ENCODE data around the gene CACNA2D2.
"Not testable (repeated sequence)": the region's sequence is repeated elsewhere in the genome, so short reads cannot be mapped to it uniquely, and the experiment has no call there.

CACNA2D2 gene

DNA sequence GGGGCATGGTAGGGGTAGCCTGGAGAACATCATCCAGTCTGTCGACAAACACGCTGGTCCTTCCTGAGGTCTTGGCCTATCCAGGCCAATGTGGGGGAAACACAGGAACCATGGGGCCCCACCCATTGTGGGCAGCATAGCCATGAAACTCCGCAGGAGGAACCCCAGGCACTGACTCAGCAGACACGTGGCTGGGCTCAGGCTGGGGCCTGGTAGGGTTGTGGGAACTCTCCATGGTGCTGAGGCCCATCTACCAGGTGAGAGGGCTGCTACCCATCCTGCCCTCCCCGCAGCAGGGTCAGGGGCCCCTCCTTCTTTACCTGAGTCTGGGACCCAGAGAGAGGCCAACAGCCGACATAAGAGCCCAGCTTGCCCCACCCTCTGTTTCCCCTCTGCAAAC is 22.6 kb upstream of the CACNA2D2 start:
- DNase-seq, result no peak

DNA sequence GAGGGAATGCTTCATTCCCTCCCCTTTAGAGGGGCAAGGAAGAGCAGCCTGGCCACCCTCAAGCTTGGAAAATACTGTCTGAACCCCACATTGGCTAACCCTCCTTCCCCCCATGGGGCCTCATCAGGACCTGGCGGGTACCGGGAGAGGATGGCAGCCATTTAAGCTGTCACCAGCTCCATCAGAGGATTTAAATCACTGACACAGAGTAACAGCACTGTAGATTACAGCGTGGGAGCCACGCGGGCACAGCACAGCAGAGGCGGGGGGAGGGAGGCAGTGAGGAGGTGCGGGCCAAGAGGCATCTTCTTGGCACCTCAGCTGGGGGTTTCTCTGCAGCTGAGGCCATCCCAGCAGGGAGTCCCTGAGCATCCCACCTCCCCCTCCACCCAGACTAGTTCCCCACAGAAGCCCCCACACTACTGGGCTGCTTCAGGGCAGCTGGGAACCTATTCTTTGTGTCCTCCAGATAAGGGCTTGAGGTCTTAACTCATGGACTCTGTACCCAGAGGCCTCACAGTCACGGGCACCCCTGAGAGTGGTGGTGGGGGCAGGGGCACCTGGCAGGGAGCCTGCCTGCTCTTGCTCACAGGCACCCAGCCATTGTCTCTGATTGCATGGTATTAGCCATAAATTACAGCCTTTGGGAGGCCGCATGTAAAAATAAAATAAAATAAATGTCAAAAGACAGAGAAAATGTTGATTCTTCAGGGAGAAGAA is 21.9 kb upstream of the CACNA2D2 start:
- DNase-seq, result no peak

DNA sequence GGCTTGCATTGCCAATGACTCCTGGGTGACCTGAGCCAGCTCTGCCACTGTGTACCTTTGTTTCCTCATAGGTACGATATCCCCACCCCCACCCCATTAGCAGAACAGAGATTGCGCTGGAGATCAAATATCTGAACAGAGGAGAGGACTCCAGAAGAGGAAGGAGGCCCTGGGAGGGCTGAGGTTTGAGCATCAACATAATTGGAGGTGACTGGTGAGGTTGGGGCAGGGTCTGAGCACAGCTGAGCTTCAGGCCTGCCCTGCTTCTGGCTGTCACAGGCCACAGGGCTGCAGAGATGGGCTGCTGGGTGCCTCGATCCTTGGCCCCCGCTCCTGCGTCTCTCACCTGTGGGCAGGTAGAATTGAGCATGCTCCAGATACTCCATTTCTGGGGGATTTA is 21.3 kb upstream of the CACNA2D2 start:
- no peak for DNase-seq

DNA sequence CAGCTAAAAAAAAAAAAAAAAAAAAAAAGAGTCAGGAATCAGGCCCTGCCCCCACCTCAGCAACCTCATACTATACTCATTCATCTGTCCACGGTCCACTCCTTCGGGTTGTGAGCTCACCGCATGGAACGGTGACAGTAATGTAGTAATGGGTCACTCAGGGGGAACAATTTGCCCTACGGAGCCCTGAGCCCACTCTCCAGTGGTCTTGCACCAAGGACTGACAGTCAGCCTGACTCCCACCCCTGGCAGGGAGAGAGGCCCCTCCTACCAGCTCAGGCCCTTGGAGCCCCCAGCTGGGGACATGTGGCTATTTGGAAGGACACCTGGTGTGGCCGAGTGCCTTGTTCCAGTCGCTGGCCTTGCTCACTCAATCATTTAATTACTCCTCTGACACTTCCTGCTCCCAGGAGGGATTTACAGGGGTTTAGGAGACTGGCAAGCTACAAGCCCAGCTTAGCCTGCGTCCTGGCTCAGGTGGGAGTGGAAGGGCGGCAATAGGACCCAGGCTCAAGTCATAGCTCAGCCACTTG is 19.9 kb upstream of the CACNA2D2 start:
- DNase-seq, result no peak

DNA sequence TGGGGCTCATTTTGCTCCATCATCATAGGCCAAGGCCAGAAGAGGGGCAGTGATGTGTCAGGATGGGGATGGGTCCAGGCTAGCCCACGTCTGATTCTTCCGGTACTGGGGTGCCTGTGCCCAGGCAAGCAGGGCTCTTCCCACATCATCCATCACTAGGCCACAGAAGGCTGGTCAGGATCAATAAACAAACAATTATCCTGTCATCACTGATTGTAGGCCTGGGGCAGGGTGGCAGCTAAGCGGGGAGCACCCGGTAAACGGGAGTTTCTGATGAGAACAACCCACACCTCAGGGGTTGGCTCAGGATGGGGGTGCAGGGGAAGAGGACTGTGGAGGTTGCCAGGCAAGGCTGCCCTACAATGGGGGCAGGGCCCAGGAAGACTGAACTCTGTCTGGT is 18.1 kb upstream of the CACNA2D2 start:
- DNase-seq, result no peak

DNA sequence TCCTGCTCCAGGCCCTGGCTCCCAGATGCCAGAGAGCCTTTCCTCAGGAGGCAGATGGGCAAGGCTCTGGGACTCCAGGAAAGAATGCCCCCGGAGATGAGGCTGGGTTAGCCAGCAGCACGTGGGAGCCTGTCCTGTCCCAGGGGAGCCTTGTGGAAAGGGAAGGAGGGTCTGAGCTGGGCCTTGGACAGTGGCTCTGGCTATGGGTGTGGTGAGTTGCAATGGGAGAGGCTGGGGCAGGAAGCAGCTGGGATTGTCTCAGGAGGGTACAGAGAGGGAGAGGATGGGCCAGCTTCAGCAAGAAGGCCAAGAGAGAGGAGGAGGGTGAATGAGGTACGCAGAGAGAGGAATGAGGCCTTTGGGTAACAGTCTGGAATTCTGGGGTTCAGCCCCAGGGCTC is 17.4 kb upstream of the CACNA2D2 start:
- no peak for DNase-seq

DNA sequence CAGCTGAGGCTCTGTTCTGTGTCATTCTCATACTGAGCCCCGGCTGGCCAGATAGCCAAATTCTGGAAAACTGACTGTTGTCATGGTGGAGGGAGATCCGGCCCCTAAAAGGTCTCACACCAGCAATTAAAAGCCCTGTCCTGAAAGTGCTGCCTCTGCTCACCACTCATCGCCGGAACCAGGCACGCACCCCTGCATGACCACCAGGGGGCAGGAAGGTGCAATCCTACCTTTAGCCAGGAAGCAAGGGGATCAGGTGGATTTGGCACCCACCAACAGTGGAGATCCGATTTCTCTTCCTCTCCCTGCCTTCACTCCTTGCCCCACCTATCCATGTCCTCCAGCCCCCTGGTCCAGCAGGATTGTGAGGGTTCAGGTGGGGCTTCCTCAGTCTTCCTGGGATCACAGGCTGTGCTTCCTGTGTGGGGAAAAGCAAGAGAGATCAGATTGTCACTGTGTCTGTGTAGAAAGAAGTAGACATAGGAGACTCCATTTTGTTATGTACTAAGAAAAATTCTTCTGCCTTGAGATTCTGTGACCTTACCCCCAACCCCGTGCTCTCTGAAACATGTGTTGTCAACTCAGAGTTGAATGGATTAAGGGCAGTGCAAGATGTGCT is 16.1 kb upstream of the CACNA2D2 start:
- DNase-seq, result no peak

DNA sequence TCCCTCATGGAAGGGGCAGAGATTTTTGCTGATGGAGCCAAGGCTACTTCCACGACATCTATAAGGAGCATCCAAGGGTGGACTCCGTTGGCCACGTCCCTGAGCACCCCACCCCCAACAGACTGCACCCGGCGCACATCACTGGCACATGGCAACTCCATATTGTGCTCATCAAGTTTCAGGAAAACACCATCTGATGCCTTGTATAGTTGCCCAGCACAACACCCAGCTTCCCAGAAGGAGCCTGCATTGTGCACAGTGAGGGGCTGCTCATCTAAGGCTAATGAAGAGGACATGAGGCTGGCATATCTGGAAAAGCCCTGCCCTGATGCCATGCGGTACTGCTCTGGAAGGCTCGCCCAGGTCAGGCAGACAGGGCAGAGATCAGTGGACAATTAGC is 15.0 kb upstream of the CACNA2D2 start:
- no peak for DNase-seq

DNA sequence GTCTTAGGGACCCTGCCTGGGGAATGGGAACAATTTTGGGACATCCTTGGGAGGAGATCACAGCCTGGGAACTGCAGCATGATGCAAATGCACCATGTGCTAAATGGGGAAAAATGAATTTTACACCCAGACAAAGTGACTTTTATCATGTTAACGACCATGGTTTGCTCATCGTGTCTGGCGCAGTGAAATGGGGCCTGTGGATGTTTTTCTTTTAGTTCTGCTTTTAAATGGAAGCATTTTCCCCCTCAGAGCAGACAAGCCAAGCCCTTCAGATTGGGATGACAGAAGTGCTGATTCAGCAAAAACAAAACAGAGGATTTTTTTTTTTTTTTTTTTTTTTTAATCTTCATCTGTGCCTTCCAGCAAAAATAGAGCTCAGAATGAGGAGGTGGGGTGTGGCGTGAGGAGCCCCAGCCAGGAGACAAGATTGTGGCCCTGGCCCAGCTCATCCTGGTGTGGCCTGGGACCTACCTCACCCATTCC is 14.3 kb upstream of the CACNA2D2 start:
- no peak for DNase-seq

DNA sequence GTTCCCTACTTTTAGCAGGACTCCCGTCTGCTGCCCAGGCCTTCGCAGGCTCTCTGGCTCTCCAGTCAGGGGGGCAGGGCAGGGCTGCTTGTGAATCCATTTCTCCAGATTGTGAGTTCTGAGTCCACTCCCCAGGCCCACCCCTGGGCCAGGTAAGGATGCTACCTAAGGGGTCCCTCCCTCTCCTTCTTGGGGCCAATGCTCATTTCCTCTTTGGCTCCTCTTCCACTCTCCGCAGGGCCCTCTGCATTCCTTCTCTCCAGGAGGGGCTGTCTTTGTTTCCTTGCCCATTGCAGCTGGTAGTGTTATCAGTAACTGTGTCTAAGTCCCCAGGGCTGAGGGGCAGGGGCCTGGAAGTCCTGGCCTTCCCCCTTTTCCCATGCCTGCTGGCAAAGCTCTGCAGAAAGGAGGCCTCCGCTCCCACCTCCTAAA is 13.0 kb upstream of the CACNA2D2 start:
- DNase-seq, result no peak

DNA sequence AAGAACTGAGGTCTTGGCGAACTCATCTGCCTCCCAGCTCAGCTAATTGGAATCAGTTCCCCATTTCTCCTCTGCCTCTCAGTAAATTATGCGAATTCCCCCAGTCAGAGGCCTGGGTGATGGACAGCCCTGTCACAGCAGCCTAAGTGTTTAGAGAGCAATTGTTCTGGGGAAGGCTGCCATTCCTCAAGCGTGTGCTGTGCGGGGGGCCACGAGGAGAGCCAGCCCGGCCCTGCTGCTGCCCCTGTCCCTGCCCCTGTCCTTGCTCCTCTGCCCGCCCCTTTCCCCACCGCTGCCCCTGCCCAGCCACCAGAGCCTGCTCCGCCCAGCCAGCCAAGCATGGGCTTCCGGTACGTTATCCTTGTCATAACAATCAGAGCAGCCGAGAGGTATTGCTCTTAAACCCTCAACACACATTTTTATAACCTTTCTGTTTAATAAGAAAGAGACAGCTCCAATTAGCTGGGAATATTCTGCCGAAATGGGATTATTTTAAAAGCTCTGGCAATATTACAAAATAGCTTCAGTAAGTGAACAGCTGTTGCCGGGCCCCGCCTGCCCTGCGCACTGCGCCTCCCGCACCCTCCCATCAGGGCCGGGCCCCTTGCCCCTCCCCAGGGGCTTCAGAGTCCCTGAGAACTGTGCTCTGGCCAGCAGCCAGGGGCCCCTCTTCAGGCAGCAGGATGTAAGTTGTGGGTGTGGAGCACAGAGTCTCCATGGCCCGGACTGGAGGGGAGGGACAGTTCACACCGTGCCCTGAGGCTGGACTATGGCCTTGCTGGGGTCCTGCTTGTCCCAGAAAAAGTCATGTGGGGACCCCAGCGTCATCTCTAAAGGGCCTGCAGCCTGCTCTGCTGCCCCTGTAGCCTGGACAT is 12.4 kb upstream of the CACNA2D2 start:
- no peak for DNase-seq

DNA sequence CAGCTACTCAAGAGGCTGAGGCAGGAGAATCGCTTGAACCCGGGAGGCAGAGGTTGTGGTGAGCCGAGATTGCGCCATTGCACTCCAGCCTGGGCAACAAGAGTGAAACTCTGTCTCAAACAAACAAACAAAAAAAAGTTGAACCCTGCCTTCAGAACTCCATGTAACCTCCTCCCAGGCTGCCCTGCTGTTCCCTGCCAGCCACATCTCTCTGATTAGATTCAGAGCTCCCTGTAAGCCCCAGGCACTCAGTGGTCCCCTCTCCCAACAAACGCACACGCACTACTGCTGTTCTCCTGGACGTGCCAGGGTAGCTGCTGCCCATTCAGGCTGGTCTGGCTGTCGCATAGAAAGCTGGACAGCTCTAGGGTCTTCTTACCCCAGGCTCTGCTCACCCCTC is 9.5 kb upstream of the CACNA2D2 start:
- not testable (repeated sequence) for DNase-seq

DNA sequence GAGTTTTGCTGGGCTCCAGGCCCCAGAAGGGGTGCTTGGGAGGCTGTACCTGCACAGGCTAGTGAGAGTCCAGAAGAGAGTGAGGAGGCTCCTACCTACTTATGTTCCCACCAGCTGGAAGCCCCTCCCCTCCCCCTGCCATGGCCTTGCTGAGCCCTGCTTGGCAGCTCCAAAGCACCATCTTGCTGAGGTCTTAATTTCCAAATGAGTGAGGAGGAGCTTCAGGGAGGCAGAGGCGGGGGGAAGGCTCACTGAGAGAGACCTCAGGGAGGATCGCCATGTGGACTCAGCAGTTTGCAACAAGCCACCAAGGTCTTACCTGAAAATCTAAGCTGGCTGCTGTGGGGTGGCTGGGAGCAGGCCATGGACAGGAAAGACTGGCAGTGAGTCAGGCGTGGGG is 8.7 kb upstream of the CACNA2D2 start:
- DNase-seq, result no peak

DNA sequence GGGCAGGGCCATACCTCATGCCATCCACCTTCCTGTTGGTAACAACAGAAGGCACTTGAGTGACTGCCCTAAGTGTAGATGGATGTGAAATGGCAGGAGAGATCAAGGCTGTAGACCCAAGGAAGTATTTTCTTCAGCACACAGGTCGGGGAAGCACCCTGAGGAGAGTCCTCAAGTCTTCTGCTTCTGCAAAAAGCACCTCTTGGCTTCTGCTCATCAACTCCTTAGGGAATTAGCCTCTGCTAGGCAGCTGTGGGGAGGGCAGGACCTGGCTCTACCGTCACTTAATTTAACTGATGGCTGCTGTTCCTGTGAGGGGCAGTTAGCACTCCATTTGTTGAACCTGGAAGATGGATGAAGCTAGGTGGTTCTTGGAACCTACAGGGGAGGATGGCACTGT is 6.9 kb upstream of the CACNA2D2 start:
- DNase-seq, result no peak

DNA sequence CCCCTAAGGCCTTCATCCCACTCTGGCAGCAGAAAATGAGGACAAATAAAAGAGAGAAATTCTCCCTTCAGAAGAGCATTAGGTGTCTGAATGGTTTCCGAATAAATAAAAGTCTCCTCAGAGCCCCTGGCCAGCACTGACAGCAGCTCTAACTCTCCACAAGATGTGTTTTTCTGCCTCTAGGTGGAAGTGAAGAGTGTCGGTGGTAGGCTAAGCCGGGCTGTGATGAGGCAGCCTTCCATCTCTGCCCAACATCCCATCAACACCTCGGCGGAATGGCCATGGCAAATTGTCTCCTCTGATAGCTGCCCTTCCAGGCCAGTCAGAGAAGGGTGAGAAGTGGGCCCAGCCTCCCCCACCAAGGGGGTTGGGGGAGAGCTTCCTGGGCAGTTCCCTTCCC is 6.3 kb upstream of the CACNA2D2 start:
- no peak for DNase-seq

DNA sequence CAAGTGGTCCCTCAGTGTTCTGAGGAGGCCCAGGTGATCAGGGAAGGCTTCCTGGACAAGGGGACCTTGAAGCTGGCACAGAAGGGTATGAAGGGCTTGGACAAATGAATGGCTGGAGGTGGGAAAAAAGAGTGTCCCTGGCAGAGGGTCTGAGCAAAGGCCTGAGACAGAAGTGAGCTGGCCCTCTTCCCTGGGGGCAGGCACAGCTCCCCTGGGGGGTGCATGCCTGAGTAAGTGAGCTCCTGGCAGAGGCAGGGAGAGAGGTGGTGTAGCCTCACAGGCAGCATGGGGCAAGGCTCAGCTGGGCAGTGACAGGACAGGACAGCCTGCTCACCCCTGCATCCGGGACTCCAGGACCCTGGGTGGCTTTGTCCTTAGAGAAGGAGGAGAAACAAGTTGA is 5.4 kb upstream of the CACNA2D2 start:
- no peak for DNase-seq

DNA sequence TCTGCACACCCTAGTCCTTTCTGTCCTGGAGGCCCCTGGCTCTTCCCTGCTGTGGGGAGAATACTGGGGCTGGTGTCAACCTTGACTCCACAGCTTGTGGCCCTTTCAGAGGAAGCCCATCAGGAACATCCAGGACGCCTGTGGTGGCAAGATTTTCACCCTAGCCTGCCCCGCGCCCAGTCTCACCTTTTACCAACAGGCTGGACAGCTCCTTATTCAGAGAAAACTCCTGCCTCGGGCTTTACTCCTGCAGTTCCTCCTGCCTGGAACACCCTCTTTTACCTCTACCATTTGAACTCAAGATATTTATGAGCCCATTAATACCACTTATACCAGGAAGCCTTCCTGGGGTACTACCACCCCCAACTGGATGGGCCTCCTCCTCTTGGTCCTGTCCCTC is 2.7 kb upstream of the CACNA2D2 start:
- DNase-seq, result no peak

DNA sequence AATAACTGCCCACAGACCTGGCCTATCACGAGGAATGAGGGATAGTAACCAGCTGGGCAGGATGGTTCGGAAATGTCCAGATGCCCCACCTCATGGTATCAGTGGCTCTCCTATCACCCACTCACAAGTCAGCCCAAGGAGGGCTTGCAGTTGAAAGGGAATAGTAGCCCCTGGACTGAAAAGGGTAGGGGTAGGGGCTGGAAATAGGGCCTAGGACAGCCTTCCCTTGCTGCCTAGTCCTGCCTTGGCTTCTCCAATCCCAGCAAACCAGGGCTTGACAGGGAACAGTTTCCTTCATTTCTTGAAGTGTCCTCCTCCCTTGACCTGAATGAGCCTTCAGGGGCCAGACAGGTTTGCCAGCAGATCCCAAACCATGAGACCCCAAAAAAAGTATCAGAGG is 1.2 kb upstream of the CACNA2D2 start:
- DNase-seq, result no peak

DNA sequence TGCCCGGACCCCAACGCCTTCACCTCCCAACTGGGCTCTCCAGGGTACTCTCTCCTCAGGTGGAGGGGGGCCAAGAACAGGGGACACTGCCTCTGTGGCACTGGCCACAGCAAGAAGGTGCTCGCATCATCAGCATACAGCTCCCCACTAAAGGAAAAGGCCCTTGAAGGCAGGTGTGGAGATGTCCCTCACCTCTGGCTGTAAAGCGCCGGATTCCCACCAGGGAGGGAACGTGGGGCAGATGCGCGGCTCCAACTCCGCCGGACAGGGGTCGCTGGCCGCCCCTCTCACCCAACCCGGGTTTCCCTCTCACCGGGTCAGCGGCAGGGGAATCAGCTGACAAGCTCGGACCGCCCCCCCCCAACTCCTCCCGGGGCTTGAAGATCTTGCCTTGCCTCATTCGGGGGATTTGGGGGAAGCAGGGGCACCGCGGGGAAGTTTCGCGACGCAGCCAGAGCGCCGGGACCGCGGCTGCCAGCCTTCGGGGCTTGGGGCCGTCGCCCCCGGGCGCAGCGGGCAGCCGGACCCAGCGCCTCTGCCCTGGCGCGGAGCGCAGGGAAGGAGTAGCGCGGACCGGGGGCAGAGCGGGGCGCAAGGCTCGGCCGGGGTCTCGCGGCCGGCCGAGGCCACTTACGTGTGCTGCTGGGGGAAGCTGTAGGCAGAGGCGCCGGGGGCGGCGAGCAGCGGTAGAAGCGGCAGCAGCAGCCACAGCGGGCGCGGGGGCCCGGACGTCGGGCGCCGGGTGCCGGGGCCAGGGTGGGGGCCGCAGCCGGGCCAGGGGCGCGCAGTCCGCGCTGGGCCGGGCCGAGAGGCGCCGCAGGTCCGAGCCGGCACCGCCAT is 630 bp downstream of the CACNA2D2 start:
- DNase-seq, result no peak

DNA sequence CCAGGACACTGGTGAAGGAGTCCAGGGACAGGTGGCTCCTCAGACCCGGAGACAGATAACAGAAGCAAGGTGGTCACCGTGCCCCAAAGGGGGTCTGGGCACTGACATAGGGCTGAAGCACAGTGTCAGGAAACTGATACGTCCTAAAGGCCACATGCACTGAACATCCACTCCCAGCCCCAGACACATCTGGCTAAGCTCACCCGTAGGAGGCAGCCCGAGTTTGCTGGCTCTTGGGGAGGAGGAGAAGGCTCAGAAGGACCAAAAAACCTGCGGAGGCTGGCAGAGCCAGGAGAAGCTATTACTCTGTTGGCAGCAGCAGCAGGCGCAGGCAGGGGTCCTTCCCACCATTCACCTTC is 1.2 kb downstream of the CACNA2D2 start:
- no peak for DNase-seq

DNA sequence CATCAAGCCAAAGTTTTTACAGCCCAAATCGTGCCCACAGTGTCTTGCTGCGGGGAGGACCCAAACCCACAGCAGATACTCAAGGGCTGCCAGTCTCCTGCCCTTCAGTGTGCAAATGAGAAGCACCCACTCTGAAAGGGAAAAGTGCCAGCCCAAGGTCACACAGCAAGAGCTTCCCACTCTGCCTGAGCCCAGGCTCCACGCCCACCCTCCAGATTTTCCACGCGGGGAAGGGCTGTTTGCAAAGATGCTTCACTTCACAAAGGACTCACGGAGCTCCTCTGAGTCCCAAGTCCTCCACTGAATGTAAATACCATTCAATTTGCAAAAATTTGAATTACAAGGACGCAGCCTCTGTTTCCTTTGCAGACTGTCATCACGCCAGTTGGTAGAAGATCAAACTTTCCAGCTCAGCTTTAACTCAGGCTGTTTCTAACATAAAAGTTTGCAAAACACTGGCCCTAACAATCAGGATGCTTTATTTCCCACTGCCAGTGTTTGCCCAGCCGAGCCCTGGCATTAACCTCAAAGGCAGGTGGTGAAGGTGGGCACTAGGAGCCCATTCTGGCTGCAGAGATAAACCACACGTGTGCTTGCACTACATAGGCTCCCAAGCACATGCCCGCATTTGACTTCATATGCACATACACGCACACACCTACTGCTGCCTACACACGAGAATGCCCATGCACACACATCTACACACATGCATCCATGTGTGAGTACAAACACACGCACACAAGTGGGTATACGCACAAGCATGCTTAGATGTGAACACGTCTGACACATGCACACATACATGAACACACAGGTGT is 7.6 kb downstream of the CACNA2D2 start:
- no peak for DNase-seq

DNA sequence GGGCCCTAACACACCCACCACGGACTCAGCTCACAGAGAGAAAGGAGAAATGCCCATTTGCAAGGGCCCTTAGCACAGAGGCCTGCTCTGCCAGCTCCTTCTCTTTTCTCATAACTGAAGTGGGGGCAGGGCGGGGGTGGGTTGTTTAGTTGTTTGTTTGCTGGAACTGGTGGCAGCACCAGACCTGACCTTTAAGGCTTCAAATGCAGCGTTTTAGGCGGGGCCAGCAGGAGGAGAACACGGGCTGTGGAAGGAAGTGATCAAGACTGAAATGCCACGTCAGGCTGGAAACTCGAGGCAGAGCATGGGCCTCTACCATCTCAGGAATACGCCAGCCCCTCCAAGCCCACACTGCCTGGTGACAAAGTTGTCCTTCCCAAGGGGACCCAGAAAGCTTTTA is 9.3 kb downstream of the CACNA2D2 start:
- no peak for DNase-seq
